Keratinocyte (primary cell): ENCODE results near the gene GPRIN1. TPM values are rescaled to one million over a fixed set of nuclear protein-coding genes. Genes with fewer than 3 reads are reported as not detected.

Source experiments
- DNase-seq: peaks from one replicate; pipeline ENCODE4 v3.0.0-alpha.2; 2011; ENCODE audit warnings: low read depth, missing footprints, low spot score
- FAIRE-seq: peaks from 2 replicates; lab custom pipeline; 2011; peaks lifted over from hg19 to GRCh38; lab: Jason Lieb, UNC
- H2AFZ ChIP-seq: 2 replicates; pipeline ENCODE4 v1.6.0; 2012; ENCODE audit warnings: low read length, control low read depth, inconsistent platforms; ENCODE audit not compliant: control insufficient read depth
- H3K27ac ChIP-seq: 2 replicates; pipeline ENCODE4 v1.5.1; 2011; ENCODE audit warnings: low read length; ENCODE audit not compliant: control insufficient read depth, insufficient read depth
- H3K27me3 ChIP-seq: 3 replicates; pipeline ENCODE4 v1.6.0; 2011; ENCODE audit warnings: low read length; ENCODE audit not compliant: control insufficient read depth, insufficient read depth; ENCODE audit errors: extremely low read depth
- H3K36me3 ChIP-seq, 2 experiments: 2 replicates in 1 of 2; 3 replicates in 1 of 2; pipeline ENCODE4 v1.5.1; 2011; ENCODE audit warnings: low read length in 2 of 2, mild to moderate bottlenecking in 1 of 2; ENCODE audit not compliant: control insufficient read depth in 2 of 2, insufficient read depth in 2 of 2; ENCODE audit errors: extremely low read depth in 1 of 2
- H3K4me1 ChIP-seq: 3 replicates; pipeline ENCODE4 v1.5.1; 2011; ENCODE audit warnings: low read length; ENCODE audit not compliant: control insufficient read depth, insufficient read depth; ENCODE audit errors: extremely low read depth
- H3K4me2 ChIP-seq: 3 replicates; pipeline ENCODE4 v1.6.0; 2011; ENCODE audit warnings: low read depth, low read length; ENCODE audit not compliant: control insufficient read depth, insufficient read depth; ENCODE audit errors: extremely low read depth
- H3K4me3 ChIP-seq, 3 experiments: fragments of 200-600 bp in 1 of 3; sonication (generic) in 1 of 3; 2 replicates in 2 of 3; 3 replicates in 1 of 3; pipeline ENCODE4 v1.5.1; 2011 to 2016; ENCODE audit warnings: low read length in 3 of 3, mild to moderate bottlenecking in 3 of 3, control low read depth in 2 of 3, inconsistent platforms in 1 of 3, low read depth in 1 of 3, mixed read lengths in 1 of 3, mixed run types in 1 of 3, moderate library complexity in 1 of 3; ENCODE audit not compliant: control insufficient read depth in 2 of 3, insufficient read depth in 2 of 3; ENCODE audit errors: extremely low read depth in 1 of 3
- H3K79me2 ChIP-seq: 2 replicates; pipeline ENCODE4 v1.6.0; 2012; ENCODE audit warnings: low read length; ENCODE audit not compliant: control insufficient read depth, insufficient read depth
- H3K9ac ChIP-seq: 3 replicates; pipeline ENCODE4 v1.6.0; 2011; ENCODE audit warnings: low read length; ENCODE audit not compliant: control insufficient read depth, insufficient read depth; ENCODE audit errors: extremely low read depth
- H3K9me1 ChIP-seq: 3 replicates; pipeline ENCODE4 v1.6.0; 2011; ENCODE audit warnings: low read length; ENCODE audit not compliant: control insufficient read depth, insufficient read depth; ENCODE audit errors: extremely low read depth
- H3K9me3 ChIP-seq: 2 replicates; pipeline ENCODE4 v1.5.1; 2012; ENCODE audit warnings: low read depth, low read length; ENCODE audit not compliant: control insufficient read depth
- H4K20me1 ChIP-seq: 3 replicates; pipeline ENCODE4 v1.6.0; 2011; ENCODE audit warnings: low read length; ENCODE audit not compliant: control insufficient read depth, insufficient read depth; ENCODE audit errors: extremely low read depth
- EZH2 ChIP-seq: IDR thresholded peaks from one replicate; pipeline ENCODE4 v1.6.1; 2012; ENCODE audit warnings: inconsistent platforms, mild to moderate bottlenecking, low read length, moderate library complexity
- dilution Hi-C: fragments of 300-500 bp; cut with MboI; formaldehyde crosslinking; loops from one replicate; pipeline ENCODE4 v1.7.0; 2020; ENCODE audit warnings: low sequenced_read_pairs; ENCODE audit not compliant: extremely low pct_ligation_motif_present
- polyA plus RNA-seq, 5 experiments: library from polyadenylated mRNA; depleted of rRNA in 3 of 5; stranded (reverse) in 3 of 5; stranded (forward) in 1 of 5; unstranded in 1 of 5; fragments of >200 nt; gene quantifications; 1 replicate in 1 of 5; 2 replicates in 3 of 5; 3 replicates in 1 of 5; pipeline versions ENCODE4 v1.2.1 to v1.2.3, GENCODE V29; 2011 to 2012; ENCODE audit warnings: missing spikeins in 2 of 5, low read depth in 1 of 5, low replicate concordance in 1 of 5
- TF ChIP-seq, protein P1 (sequence below), 3 experiments: IDR thresholded peaks in 1 of 3; conservative IDR thresholded peaks in 1 of 3; optimal IDR thresholded peaks in 1 of 3; 2 replicates in 2 of 3; 3 replicates in 1 of 3; pipeline versions ENCODE3 to v1.5.1; 2011; ENCODE audit warnings: low read length in 3 of 3, mild to moderate bottlenecking in 3 of 3, moderate library complexity in 2 of 3, control low read depth in 1 of 3, inconsistent platforms in 1 of 3; ENCODE audit not compliant: insufficient read depth in 2 of 3; ENCODE audit errors: extremely low read depth in 1 of 3

GPRIN1 gene
- polyA plus RNA-seq, 1 donor (not counting 4 experiments of a cell fraction or from before 2014, with no cell fraction given): 4.0 TPM

DNA sequence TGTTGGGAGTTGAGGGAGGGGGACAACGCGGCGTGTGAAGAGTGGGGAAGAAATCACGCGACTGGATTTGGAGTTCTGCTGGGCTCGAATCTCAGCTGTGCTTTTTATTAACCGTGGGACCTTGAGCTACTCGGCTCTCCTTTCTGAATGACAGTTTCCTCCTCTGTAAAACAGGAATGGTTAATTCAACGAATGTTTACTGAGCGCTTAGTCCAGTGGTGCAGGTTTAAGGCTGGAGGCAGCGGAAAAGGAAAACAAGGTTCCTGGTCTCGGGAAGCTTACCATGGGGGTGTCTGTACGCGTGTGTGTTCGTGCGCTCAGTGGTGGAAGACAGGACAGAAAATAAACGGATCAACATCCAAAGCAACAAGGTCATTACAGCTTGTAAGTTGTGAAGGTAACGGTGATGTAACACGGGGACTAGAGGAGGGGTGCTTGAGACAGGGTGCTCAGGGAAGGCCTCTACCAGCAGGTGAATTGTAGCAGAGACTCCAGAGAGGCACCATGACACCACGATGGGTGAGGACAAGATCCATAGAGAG is 20.8 kb upstream of the GPRIN1 start:
- peaks cover 2% of the 10 kb centered on the region for H4K20me1 ChIP-seq
- peaks cover 40% of the 10 kb centered on the region for H3K4me1 ChIP-seq
- dilution Hi-C loops: no loop called here
- no peaks in the 10 kb centered on the region for H3K9me1 ChIP-seq
- H3K79me2 ChIP-seq: no peaks in the 10 kb centered on the region
- peak overlapping the region; percentile 9 to 59 (median 44) for H3K4me3 ChIP-seq
- DNase-seq (no peak), FAIRE-seq (no peak)
- H3K27me3 ChIP-seq: peaks cover 35% of the 10 kb centered on the region
- H3K36me3 ChIP-seq: no peaks in the 10 kb centered on the region
- no peak overlapping the region for H2AFZ ChIP-seq
- H3K4me2 ChIP-seq: peak overlapping the region; percentile 86
- H3K9ac ChIP-seq: peak overlapping the region; percentile 35
- H3K27ac ChIP-seq: no peak overlapping the region
- no peaks in the 10 kb centered on the region for H3K9me3 ChIP-seq
- TF ChIP-seq EZH2: peak; percentile 26
- TF ChIP-seq, protein P1, sequence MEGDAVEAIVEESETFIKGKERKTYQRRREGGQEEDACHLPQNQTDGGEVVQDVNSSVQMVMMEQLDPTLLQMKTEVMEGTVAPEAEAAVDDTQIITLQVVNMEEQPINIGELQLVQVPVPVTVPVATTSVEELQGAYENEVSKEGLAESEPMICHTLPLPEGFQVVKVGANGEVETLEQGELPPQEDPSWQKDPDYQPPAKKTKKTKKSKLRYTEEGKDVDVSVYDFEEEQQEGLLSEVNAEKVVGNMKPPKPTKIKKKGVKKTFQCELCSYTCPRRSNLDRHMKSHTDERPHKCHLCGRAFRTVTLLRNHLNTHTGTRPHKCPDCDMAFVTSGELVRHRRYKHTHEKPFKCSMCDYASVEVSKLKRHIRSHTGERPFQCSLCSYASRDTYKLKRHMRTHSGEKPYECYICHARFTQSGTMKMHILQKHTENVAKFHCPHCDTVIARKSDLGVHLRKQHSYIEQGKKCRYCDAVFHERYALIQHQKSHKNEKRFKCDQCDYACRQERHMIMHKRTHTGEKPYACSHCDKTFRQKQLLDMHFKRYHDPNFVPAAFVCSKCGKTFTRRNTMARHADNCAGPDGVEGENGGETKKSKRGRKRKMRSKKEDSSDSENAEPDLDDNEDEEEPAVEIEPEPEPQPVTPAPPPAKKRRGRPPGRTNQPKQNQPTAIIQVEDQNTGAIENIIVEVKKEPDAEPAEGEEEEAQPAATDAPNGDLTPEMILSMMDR (optimal IDR thresholded peaks at IDR 0.05 in 1 of 3, IDR thresholded peaks at IDR 0.05 in 1 of 3, conservative IDR thresholded peaks at IDR 0.05 in 1 of 3; ENCODE audit: extremely low read depth in 1 of 3, insufficient read depth in 2 of 3, low read length in 3 of 3): no peak

DNA sequence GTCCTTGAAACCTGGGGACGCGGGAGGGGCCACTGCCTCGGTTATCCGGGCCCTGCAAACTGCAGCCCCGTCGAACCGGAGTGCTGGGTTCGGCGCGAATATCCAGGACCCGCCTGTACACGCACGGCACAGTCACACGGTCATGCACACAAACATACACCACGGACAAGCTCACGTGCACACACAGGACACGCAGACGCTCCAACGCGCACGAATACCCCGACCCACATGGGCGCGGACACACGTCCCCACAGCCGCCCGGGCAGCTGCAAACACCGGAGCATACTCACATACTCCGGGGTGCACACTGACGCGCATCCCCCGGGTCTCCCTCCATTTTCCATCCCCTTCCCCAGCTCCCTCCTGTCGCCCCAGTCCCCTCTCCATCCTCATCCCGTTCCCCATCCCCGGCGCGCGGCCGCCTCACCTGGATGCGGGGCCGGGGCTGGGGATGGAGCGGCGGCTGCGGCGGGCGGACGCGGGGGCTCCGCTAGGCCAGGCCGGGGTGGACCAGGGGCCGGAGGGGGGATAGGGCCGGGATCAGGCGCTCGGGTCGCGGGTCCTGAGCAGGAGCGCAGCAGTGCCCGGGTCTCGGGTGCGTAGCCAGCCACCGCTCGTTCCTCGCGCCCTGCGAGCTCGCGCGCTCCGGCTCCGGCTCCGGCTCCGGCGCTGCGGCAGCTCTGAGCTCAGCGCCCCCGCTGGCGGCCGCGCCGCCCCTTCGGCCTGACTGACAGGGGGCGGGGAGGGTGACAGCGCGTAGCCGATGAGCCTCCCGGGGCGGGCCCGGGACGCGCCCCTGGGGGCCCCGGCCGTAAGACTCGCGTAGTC is 20.1 kb upstream of the GPRIN1 start, which contains the start of the genes EIF4E1B and SNCB:
Gene EIF4E1B (plus strand): TSS at position 823 of the 828 bp plus-strand sequence. CDS start 12,113 bp downstream, outside the sequence.
Gene SNCB (minus strand): TSS at position 682 of the 828 bp plus-strand sequence. CDS start 880 bp downstream, outside the sequence.
- Histone ChIP-seq H3K36me3 (no peaks in the 10 kb centered on the region), H3K4me3 (peak within 1 kb of the TSS; percentile 9 to 59 (median 55)), H3K27ac (no peak within 1 kb of the TSS), H3K9me3 (no peaks in the 10 kb centered on the region), H2AFZ (peak within 1 kb of the TSS; percentile 53), H3K79me2 (no peaks in the 10 kb centered on the region), H3K27me3 (peaks cover 35% of the 10 kb centered on the region), H3K9me1 (no peaks in the 10 kb centered on the region), H3K4me2 (peak within 1 kb of the TSS; percentile 86), H3K9ac (peak within 1 kb of the TSS; percentile 35), H4K20me1 (peaks cover 4% of the 10 kb centered on the region), H3K4me1 (peaks cover 45% of the 10 kb centered on the region)
- dilution Hi-C loops: no loop called here
- DNase-seq (no peak), FAIRE-seq (no peak)
- peak; percentile 52 for TF ChIP-seq EZH2
- TF ChIP-seq, protein P1 (optimal IDR thresholded peaks at IDR 0.05 in 1 of 3, IDR thresholded peaks at IDR 0.05 in 1 of 3, conservative IDR thresholded peaks at IDR 0.05 in 1 of 3; ENCODE audit: extremely low read depth in 1 of 3, insufficient read depth in 2 of 3, low read length in 3 of 3): no peak
